SK-N-MC (cell line): ENCODE results near the gene EDDM13.

Experiments
- EZH2 ChIP-seq: fragments of 200-600 bp; sonication (generic); IDR thresholded peaks from one replicate; pipeline ENCODE4 v1.6.1; 2017; ENCODE audit warnings: antibody characterized with exemption
- POLR2AphosphoS5 ChIP-seq: IDR thresholded peaks from 2 replicates; pipeline ENCODE4 v1.6.1; 2012; ENCODE audit warnings: mild to moderate bottlenecking, low read depth, low read length, borderline replicate concordance

- TF ChIP-seq EZH2 (no peak), POLR2AphosphoS5 (no peak)
Measured at GRCh38 chr19:56317749-56318148, 45.2 kb downstream of the EDDM13 start.
